ENCODE results near the gene CDAN1.

Gene CDAN1

DNA sequence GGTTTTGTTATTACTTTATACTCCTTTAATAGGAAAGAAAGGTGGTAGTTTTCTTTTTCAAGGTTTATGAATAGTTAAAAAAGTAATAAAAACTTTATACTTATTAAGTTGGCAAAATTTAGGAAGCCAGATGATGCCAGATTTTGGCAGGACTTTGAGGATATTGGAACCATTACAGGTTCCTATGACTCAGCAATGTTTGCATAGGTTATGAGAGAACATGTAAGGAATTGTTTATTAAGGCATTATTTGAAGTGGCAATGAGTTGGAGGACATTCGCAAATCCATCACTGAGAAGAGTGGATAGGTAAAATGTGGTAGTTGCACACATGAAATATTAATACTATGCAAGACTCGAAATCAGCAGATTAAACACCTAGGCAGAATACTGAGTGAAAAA lies 29.9 kb downstream of the CDAN1 start:
- DNase-seq (ENCODE audit: low read depth in 2 of 2): no peak

DNA sequence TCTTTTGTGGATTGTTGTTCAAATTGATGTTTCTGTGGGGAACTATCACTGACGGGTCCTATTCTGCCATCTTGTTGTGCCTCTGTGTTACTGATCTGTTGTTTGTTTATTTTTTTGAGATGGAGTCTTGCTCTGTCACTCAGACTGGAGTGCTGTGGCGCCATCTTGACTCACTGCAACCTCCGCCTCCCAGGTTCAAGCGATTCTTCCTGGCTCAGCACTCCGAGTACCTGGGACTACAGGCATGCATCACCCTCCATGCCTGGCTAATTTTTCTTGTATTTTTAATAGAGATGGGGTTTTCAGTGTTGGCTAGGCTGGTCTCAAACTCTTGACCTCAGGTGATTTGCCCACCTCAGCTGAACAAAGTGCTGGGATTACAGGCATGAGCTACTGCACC lies 31.6 kb downstream of the CDAN1 start:
- no peak for DNase-seq (ENCODE audit: low read depth in 2 of 2)

DNA sequence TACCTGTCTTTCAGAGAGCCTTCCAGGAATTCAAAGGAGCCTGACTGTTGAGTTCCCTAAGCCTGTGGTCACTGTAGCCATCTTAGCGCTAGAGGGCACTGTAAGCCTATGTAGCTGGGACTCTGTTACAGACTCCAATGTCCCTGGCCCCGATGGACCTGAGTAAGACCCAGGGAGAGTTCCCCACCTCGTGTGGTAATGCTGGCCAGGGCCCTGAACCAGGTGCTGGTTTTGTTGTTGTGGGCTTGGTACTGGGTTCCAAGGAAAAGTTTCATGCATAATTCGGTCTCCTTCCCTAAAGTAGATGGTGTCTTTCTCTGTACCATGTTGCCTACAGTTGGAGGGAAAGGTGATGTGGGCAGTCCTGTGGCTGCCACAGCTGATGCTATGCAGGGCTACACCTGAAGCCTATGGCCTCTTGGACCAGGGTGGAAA lies 32.4 kb downstream of the CDAN1 start:
- peak; percentile 18 to 33 for DNase-seq (ENCODE audit: low read depth in 2 of 2)

DNA sequence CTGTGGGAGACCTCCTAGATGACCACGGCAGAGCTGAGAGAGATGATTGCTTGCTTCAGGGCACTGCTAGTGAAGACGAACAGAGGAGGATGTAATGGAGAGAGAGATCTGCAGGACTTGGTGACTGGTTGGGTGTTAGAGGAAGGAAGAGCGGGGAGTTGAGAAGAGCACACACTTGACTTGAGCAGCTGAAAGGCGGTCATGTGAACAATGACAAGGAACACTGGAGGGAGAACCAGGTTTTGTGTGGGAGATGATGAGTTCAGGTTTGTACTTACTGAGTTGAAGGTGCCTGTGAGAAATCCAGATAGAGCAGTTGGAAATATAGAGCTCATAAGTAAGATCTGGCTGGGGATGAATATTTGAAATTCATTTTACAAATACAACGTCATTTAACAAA lies 40.3 kb downstream of the CDAN1 start:
- no peak for DNase-seq (ENCODE audit: low read depth in 2 of 2)

GRCh38 chr15:42695527-42696071 lies 41.3 kb downstream of the CDAN1 start:
- no peak for DNase-seq (ENCODE audit: low read depth in 2 of 2)

DNA sequence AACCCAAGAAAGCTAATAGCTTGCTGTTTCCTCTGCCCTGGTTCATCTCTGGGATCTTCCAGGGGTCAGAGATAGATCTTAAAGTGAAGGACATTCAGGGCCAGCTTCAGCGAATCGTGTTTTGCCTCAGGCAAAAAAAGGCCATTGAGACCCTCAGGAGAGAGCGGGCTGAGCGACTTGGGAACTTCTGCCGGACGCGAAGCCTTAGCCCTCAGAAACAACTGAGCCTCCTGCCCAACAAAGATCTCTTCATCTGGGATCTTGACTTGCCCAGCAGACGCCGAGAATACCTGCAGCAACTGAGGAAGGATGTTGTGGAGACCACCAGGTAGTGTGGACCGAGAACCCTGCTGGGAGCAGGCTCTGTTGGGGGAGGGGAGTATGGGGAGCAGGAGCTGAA lies 42.5 kb downstream of the CDAN1 start:
- DNase-seq (ENCODE audit: low read depth in 2 of 2): no peak

DNA sequence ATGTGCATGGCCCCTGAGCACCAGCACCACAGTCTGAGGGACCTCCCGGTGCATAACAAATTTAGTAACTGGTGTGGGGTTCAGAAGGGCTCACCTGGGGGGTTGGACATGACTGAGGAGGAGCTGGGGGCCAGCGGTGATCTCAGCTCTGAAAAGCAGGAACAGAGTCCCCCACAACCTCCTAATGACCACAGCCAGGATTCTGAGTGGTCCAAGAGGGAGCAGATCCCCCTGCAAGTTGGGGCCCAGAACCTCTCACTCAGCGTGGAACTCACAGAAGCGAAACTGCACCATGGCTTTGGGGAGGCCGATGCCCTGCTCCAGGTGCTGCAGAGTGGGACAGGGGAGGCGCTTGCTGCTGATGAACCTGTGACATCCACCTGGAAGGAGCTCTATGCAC lies 43.0 kb downstream of the CDAN1 start:
- no peak for DNase-seq (ENCODE audit: low read depth in 2 of 2)

DNA sequence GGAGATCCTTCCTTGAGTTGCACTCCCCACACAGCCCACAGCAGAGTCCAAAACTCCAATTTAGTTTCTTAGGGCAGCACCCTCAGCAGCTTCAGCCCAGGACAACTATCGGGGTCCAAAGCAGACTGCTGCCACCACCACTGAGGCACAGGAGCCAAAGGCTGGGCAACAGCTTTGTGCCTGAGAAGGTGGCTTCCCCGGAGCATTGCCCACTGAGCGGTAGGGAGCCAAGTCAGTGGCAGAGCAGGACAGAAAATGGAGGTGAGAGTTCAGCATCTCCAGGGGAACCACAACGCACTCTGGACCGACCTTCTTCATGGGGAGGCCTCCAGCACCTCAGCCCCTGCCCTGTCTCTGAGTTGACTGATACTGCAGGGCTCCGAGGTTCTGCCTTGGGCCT lies 43.4 kb downstream of the CDAN1 start:
- no peak for DNase-seq (ENCODE audit: low read depth in 2 of 2)

- no peak for DNase-seq (ENCODE audit: low read depth in 2 of 2)
These were observed 43.9 kb downstream of the CDAN1 start for GRCh38 chr15:42692997-42693396.

GRCh38 chr15:42692536-42692935 lies 44.4 kb downstream of the CDAN1 start:
- DNase-seq (ENCODE audit: low read depth in 2 of 2): no peak

GRCh38 chr15:42691770-42692169 lies 45.2 kb downstream of the CDAN1 start:
- DNase-seq (ENCODE audit: low read depth in 2 of 2): no peak

GRCh38 chr15:42691308-42691707 lies 45.6 kb downstream of the CDAN1 start:
- DNase-seq (ENCODE audit: low read depth in 2 of 2): no peak

- no peak for DNase-seq (ENCODE audit: low read depth in 2 of 2)
These were observed 48.6 kb downstream of the CDAN1 start for GRCh38 chr15:42688301-42688700.

- DNase-seq (ENCODE audit: low read depth in 2 of 2): no peak
These were observed 49.2 kb downstream of the CDAN1 start for GRCh38 chr15:42687740-42688139.

DNA sequence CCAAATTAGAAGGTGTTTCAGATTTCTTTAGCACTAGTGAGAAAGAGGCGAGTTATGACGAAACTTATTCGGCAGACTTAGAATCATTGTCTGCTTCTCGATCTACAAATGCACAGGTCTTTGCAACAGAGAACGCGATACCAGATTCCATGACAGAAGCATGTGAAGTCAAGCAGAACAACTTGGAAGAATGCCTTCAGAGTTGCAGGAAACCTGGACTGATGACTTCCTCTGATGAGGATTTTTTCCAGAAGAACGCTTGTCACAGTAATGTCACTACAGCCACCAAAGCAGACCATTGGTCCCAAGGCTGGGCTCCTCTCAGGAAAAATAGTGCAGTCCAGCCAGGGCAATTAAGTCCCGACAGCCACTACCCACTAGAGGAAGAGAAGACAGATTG lies 50.6 kb downstream of the CDAN1 start:
- no peak for DNase-seq (ENCODE audit: low read depth in 2 of 2)

- no peak for DNase-seq (ENCODE audit: low read depth in 2 of 2)
These were observed 55.8 kb downstream of the CDAN1 start for GRCh38 chr15:42681119-42681518.

- DNase-seq (ENCODE audit: low read depth in 2 of 2): peak in 1 of 2 experiments; percentile 37
These were observed 56.8 kb downstream of the CDAN1 start for GRCh38 chr15:42680142-42680482.

DNA sequence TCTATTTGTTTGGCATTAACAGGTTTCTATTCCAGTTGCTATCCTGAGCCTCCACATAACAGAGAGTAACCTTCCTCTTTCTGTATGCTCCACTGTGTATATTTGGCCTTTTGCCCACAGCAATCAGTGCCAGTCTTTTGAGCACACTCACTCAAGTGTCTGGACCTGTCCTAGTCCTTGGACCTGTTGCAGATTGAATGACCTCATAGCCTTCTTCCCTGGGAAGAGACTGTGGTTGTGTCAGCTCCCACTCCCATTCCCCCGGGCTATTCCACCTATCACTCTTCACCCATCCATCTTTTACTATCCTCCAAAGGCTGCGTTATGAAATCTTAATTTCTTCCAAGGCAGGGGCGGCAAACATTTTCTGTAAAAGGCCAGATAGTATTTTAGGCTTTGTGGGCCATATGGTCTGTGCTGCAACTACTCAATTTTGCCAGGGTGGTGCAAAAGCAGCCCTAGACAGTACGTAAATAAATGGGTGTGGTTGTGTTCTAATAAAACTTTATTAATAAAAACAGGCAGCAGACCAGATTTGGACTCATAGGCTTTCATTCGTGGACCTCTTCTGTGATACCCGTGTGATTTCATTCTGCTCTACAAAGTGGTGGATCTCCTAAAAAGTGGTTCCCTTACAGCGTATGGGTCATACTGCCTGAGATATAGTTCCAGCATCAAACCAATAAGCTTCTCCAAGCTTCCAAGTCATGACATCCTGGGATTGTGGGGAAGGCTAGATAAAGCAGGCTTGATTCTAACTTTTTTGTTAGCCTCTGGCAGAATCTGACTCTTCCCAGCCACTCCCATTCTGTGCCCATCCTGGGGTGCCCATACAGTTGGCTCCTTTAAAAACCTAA lies 57.4 kb downstream of the CDAN1 start:
- DNase-seq (ENCODE audit: low read depth in 2 of 2): no peak

DNA sequence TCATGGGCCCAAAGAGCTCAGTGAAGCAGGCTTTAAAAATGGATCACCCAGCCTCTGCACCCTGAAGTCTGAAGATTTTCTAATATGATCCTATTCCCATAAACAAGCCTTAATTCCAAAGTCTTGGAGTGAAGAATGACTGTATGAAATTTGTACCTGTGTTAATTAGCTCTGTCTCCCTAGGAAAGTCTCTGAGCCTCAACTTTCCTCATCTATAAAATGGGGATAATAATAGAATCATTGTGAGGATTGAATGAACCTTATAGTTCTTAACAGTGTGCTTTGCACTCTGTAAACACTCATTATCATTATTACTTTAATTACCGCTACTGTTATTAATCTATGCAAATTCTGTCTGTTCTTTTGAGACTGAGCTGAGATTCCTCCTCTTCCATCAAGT lies 61.9 kb downstream of the CDAN1 start:
- DNase-seq (ENCODE audit: low read depth in 2 of 2): no peak

DNA sequence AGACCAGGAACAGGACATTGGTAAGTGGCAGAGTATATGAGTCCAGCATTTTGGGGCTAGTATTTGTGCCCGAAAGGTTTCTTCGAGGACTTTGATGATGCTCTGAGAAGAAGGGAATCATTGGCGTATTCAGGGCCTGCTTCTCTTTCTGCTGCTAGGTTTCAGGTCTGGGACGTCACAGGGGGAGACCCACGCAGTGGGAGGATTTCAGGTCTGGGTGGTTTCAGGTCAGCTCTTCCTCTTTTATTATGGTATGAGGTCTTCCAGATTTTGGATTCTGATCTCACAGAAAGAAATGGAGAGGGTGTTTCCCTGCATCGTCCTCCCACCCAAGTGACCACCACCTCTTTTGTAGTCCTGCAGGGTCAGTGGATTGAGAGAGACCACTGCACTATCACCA lies 62.5 kb downstream of the CDAN1 start:
- DNase-seq (ENCODE audit: low read depth in 2 of 2): no peak
